Measurements from ENCODE around the gene CTAG1B. TPM values are rescaled to one million over a fixed set of nuclear protein-coding genes. Genes with fewer than 3 reads are reported as not detected.
"Not testable (repeated sequence)": the region's sequence is repeated elsewhere in the genome, so short reads cannot be mapped to it uniquely, and the experiment has no call there.

Gene CTAG1B
- not detected in 2 replicates for total RNA-seq
- not detected in 2 replicates for polyA plus RNA-seq
- polyA plus RNA-seq (2011; cell fraction: cytosol; rRNA removed), result not detected in 2 replicates
- polyA plus RNA-seq (2011; cell fraction: nucleus; rRNA removed), result not detected in 2 replicates
- not detected in 2 replicates for polyA plus RNA-seq (2012)
- polyA minus RNA-seq, result not detected in 2 replicates
- not detected for polyA minus RNA-seq (2011; cell fraction: cytosol; rRNA and poly(A)+ RNA removed)
- not detected in 2 replicates for polyA minus RNA-seq (2011; cell fraction: nucleus; rRNA and poly(A)+ RNA removed)
- Bru-seq, nascent RNA, result not detected
- BruChase-seq, experiment 1, labeled RNA remaining after a 6-hour chase, result not detected
- BruChase-seq, experiment 2, labeled RNA remaining after a 2-hour chase, result not detected
- long read RNA-seq, result 0 reads

GRCh38 chrX:154619182-154619581, at the start of gene CTAG1B:
Gene CTAG1B (minus strand): TSS chrX:154619282. CDS start chrX:154619218, 64 bp downstream.
- POLR2A ChIA-PET, result not testable (repeated sequence)

DNA sequence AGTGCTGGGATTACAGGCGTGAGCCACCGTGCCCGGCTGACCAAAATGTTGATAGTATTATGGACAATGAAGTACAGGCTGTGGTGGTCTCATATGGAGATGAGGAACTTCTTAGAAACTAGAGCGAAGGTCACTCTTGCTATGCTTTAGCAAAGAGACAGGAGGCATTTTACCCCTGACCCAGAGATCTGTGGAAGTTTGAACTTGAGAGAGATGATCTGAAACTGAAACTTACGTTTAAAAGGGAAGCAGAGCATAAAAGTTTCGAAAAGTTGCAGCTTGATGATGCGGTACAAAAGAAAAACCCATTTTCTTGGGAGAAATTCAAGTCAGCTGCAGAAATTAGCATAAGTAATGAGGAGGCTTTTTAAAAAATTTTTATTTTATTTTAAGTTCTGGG, 42.8 kb upstream of the CTAG1B start:
- Histone ChIP-seq H3K27me3 (ENCODE audit: control insufficient read depth in 2 of 2, insufficient read depth in 2 of 2, low read length in 2 of 2) (peaks cover 0 to 1% of the 10 kb centered on the region in 2 experiments), H3K9ac (replicated peaks; ENCODE audit: extremely low read depth, insufficient read depth, low read length) (no peak overlapping the region), H4K20me1 (replicated peaks; ENCODE audit: control insufficient read depth, extremely low read depth, insufficient read depth, low read length) (no peaks in the 10 kb centered on the region), H3K4me3 (replicated peaks in 1 of 3; ENCODE audit: insufficient read depth in 1 of 3, low read depth in 1 of 3, low read length in 3 of 3) (no peak overlapping the region), H3K27ac (ENCODE audit: insufficient read depth, low read depth, low read length) (no peak overlapping the region), H3K36me3 (ENCODE audit: control insufficient read depth in 2 of 2, extremely low read depth in 1 of 2, insufficient read depth in 2 of 2, low read length in 2 of 2) (no peaks in the 10 kb centered on the region), H3K4me2 (ENCODE audit: insufficient read depth, low read length) (no peak overlapping the region), H3K79me2 (ENCODE audit: control insufficient read depth, insufficient read depth, low read length) (no peaks in the 10 kb centered on the region), H3K9me1 (replicated peaks; ENCODE audit: control insufficient read depth, extremely low read depth, insufficient read depth, low read length) (no peaks in the 10 kb centered on the region), H3K9me3 (replicated peaks; ENCODE audit: control insufficient read depth, insufficient read depth, low read length) (no peaks in the 10 kb centered on the region), H3K4me1 (ENCODE audit: control insufficient read depth, extremely low read depth, insufficient read depth, low read length) (no peaks in the 10 kb centered on the region), H2AFZ (ENCODE audit: low read depth, low read length) (no peak overlapping the region)
- dilution Hi-C loops (cut with MboI; ENCODE audit: extremely low pct_ligation_motif_present, low sequenced_read_pairs), result no loop called here
- BruUV-seq (replicated peaks), result no TSS peak
- TF ChIP-seq JUN (IDR thresholded peaks at IDR 0.05; ENCODE audit: borderline replicate concordance, insufficient read depth, insufficient read length, low read depth) (no peak), POLR2AphosphoS5 (IDR thresholded peaks at IDR 0.05; ENCODE audit: insufficient read depth, low read depth, low read length) (no peak), MYC (IDR thresholded peaks at IDR 0.05; ENCODE audit: low read depth, low read length) (no peak), EZH2 (IDR thresholded peaks at IDR 0.05; ENCODE audit: borderline replicate concordance, low read depth, low read length, severe bottlenecking) (no peak), GATA2 (IDR thresholded peaks at IDR 0.05; ENCODE audit: insufficient read depth, insufficient read length, low read depth, low read length) (no peak), POLR2A (IDR thresholded peaks at IDR 0.05; ENCODE audit: low read depth, low read length) (no peak), FOS (IDR thresholded peaks at IDR 0.05; ENCODE audit: borderline replicate concordance, insufficient read depth, low read length) (no peak)
- TF ChIP-seq, protein P1, sequence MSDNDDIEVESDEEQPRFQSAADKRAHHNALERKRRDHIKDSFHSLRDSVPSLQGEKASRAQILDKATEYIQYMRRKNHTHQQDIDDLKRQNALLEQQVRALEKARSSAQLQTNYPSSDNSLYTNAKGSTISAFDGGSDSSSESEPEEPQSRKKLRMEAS (IDR thresholded peaks at IDR 0.05; ENCODE audit: insufficient read depth, insufficient read length), result no peak
- intact Hi-C loops (cut with micrococcal nuclease), result no loop called here
- DNase-seq (ENCODE audit: low read depth, low spot score) (no peak), FAIRE-seq (no peak)
- POLR2A ChIA-PET, result no interaction called here
- CTCF ChIA-PET, result no interaction called here

More at GRCh38 chrX:154619182-154619581, at the start of gene CTAG1B:
- H3K27ac ChIP-seq (ENCODE audit: insufficient read depth, low read depth, low read length); H3K9me3 ChIP-seq (replicated peaks; ENCODE audit: control insufficient read depth, insufficient read depth, low read length); H4K20me1 ChIP-seq (replicated peaks; ENCODE audit: control insufficient read depth, extremely low read depth, insufficient read depth, low read length); dilution Hi-C loops (cut with MboI; ENCODE audit: extremely low pct_ligation_motif_present, low sequenced_read_pairs); H2AFZ ChIP-seq (ENCODE audit: low read depth, low read length); H3K4me2 ChIP-seq (ENCODE audit: insufficient read depth, low read length); intact Hi-C loops (cut with micrococcal nuclease); H3K9ac ChIP-seq (replicated peaks; ENCODE audit: extremely low read depth, insufficient read depth, low read length); H3K36me3 ChIP-seq (ENCODE audit: control insufficient read depth in 2 of 2, extremely low read depth in 1 of 2, insufficient read depth in 2 of 2, low read length in 2 of 2); CTCF ChIA-PET; DNase-seq (ENCODE audit: low read depth, low spot score); FAIRE-seq; H3K79me2 ChIP-seq (ENCODE audit: control insufficient read depth, insufficient read depth, low read length); H3K9me1 ChIP-seq (replicated peaks; ENCODE audit: control insufficient read depth, extremely low read depth, insufficient read depth, low read length); H3K4me1 ChIP-seq (ENCODE audit: control insufficient read depth, extremely low read depth, insufficient read depth, low read length); BruUV-seq (replicated peaks); H3K27me3 ChIP-seq (ENCODE audit: control insufficient read depth in 2 of 2, insufficient read depth in 2 of 2, low read length in 2 of 2); H3K4me3 ChIP-seq (replicated peaks in 1 of 3; ENCODE audit: insufficient read depth in 1 of 3, low read depth in 1 of 3, low read length in 3 of 3): not testable (repeated sequence)
